BJ (cell line): Measurements from ENCODE around the gene ARSD. TPM values are rescaled to one million over a fixed set of nuclear protein-coding genes. Genes with fewer than 3 reads are reported as not detected.
"Not testable (repeated sequence)": the region's sequence is repeated elsewhere in the genome, so short reads cannot be mapped to it uniquely, and the experiment has no call there.

Experiments used
- CTCF ChIA-PET: fragments of 350-600 bp; formaldehyde crosslinking; extraction: SDS; loops from one replicate; lab custom pipeline; 2021; ENCODE audit warnings: antibody characterized with exemption, inconsistent platforms; lab: Yijun Ruan, JAX
- POLR2A ChIA-PET: fragments of 300-600 bp; sonication (Branson Sonifier 250); formaldehyde crosslinking; extraction: SDS; loops from one replicate; lab custom pipeline; 2021; ENCODE audit warnings: antibody characterized with exemption; lab: Charles Lee
- DNase-seq: peaks from one replicate; pipeline ENCODE4 v3.0.0-alpha.2; 2011; ENCODE audit warnings: low read depth
- H3K27me3 ChIP-seq: 2 replicates; pipeline ENCODE4 v1.6.0; 2011; ENCODE audit warnings: low read length; ENCODE audit not compliant: control insufficient read depth, insufficient read depth
- H3K36me3 ChIP-seq: 2 replicates; pipeline ENCODE4 v1.5.1; 2011; ENCODE audit warnings: low read length; ENCODE audit not compliant: control insufficient read depth, insufficient read depth
- H3K4me3 ChIP-seq: 2 replicates; pipeline ENCODE4 v1.5.1; 2011; ENCODE audit warnings: low read depth, mild to moderate bottlenecking, control low read depth, low read length
- polyA minus RNA-seq: library from RNA; depleted of rRNA, polyadenylated mRNA; stranded (reverse); fragments of >200 nt; gene quantifications from 2 replicates; pipeline ENCODE4 v1.2.3, GENCODE V29; 2011; rRNA and poly(A)+ RNA removed
- polyA plus RNA-seq: library from polyadenylated mRNA; depleted of rRNA; stranded (reverse); fragments of >200 nt; gene quantifications from 2 replicates; pipeline ENCODE4 v1.2.3, GENCODE V29; 2011; rRNA removed
- TF ChIP-seq, protein P1 (sequence below): IDR thresholded peaks from 2 replicates; pipeline ENCODE4 v1.5.1; 2011; ENCODE audit warnings: low read depth, mild to moderate bottlenecking, control low read depth, inconsistent platforms, low read length, moderate library complexity; ENCODE audit not compliant: insufficient read depth

ARSD gene, protein sequence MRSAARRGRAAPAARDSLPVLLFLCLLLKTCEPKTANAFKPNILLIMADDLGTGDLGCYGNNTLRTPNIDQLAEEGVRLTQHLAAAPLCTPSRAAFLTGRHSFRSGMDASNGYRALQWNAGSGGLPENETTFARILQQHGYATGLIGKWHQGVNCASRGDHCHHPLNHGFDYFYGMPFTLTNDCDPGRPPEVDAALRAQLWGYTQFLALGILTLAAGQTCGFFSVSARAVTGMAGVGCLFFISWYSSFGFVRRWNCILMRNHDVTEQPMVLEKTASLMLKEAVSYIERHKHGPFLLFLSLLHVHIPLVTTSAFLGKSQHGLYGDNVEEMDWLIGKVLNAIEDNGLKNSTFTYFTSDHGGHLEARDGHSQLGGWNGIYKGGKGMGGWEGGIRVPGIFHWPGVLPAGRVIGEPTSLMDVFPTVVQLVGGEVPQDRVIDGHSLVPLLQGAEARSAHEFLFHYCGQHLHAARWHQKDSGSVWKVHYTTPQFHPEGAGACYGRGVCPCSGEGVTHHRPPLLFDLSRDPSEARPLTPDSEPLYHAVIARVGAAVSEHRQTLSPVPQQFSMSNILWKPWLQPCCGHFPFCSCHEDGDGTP
- polyA plus RNA-seq = 12.0 and 12.6 TPM in 2 replicates
- 13.2 and 13.8 TPM in 2 replicates for polyA minus RNA-seq

DNA sequence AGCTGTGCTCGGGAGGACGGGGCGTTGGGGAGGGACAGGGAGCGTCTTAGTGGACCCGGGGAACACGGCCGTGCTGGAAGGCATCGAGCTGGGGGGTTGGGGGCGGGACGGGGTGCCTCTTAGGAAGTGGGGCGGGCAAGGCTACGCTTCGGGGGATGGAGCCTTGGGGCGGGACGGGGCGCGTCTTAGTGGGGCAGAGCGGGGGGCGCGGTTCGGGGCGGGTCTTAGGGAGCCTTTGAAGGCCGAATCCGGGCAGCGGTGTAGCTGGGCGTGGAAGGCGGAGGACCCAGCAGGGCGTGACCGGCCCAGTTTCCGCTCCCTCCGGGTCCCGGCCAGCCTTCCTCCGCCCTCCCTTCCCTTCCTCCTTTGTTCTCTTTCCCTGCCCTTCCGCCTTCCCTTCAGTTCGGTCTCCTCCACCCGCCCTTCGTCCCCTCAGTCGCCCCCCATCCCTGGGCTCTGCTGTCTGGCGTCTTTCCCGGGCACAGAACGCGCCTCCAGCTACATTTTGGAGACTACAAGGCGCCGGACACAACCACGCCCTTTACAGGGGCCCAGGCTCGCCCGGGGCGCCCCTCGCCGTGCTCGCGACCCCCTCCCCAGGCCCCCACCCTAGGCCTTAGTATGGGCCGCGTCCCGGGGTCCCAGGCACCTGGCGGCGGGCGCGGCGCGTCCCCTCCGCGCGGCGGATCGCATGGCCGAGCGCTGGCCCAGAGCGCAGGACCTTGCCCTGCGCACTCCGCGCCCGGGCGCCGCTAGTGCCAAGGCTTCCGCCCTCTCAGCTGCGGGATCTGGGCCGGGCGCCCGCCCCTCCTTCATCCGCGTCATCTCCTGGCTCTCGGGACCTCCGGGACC lies at the start of gene ARSD:
Gene ARSD (minus strand): TSS at position 757 of the 852 bp plus-strand sequence. CDS start 64 bp downstream, at position 693.
- Histone ChIP-seq H3K36me3 (peaks cover 2% of the 10 kb centered on the region), H3K27me3 (no peaks in the 10 kb centered on the region), H3K4me3 (peak within 1 kb of the TSS; percentile 62)
- ChIA-PET POLR2A (interaction anchor here (0.5 kb wide), 1 partner anchor 51 kb away, joined by 3 read pairs; no protein-coding TSS in a partner anchor), CTCF (interaction anchor here (1.2 kb wide), 1 partner anchor 15 kb away, joined by 3 read pairs; no protein-coding TSS in a partner anchor)
- peak; percentile 42 for DNase-seq
- TF ChIP-seq, protein P1, sequence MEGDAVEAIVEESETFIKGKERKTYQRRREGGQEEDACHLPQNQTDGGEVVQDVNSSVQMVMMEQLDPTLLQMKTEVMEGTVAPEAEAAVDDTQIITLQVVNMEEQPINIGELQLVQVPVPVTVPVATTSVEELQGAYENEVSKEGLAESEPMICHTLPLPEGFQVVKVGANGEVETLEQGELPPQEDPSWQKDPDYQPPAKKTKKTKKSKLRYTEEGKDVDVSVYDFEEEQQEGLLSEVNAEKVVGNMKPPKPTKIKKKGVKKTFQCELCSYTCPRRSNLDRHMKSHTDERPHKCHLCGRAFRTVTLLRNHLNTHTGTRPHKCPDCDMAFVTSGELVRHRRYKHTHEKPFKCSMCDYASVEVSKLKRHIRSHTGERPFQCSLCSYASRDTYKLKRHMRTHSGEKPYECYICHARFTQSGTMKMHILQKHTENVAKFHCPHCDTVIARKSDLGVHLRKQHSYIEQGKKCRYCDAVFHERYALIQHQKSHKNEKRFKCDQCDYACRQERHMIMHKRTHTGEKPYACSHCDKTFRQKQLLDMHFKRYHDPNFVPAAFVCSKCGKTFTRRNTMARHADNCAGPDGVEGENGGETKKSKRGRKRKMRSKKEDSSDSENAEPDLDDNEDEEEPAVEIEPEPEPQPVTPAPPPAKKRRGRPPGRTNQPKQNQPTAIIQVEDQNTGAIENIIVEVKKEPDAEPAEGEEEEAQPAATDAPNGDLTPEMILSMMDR = no peak

DNA sequence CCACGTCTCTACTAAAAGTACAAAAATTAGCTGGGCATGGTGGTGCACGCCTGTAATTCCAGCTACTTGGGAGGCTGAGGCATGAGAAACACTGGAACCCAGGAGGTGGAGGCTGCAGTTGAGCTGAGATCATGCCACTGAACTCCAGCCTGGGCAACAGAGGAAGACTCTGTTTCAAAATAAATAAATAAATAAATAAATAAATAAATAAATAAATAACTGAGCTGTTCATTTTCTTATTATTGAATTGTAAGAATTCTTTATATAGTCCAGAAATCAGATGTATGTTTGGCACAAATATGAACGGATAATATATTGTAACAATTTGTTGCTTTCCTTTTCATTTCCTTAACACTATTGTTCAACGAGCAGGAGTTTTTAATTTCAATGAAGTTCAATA lies 49.5 kb upstream of the ARSD start:
- H3K4me3 ChIP-seq, DNase-seq, H3K27me3 ChIP-seq, CTCF ChIA-PET, POLR2A ChIA-PET, H3K36me3 ChIP-seq: not testable (repeated sequence)

DNA sequence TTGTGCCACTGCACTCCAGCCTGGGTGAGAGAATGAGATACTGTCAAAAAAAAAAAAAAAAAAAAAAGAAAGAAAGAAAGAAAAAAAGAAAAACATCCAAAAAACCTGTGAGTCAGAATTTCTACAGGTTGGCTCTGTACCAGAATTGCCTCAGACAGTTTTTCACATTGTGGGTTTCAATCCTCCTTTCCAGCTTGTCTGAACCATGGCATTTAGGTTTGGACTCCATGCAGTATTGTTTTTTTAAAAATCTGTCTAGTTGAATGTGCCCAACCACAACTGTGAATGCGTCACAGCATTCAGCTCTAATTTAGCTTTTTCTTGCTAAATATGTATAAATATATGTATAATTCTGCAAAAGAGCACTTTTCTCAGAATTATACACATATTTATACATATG lies 45.8 kb upstream of the ARSD start:
- ChIA-PET POLR2A (no interaction called here), CTCF (no interaction called here)
- no peaks in the 10 kb centered on the region for H3K36me3 ChIP-seq
- no peaks in the 10 kb centered on the region for H3K27me3 ChIP-seq
- TF ChIP-seq, protein P1 = no peak
- no peak for DNase-seq
- H3K4me3 ChIP-seq = no peak overlapping the region

DNA sequence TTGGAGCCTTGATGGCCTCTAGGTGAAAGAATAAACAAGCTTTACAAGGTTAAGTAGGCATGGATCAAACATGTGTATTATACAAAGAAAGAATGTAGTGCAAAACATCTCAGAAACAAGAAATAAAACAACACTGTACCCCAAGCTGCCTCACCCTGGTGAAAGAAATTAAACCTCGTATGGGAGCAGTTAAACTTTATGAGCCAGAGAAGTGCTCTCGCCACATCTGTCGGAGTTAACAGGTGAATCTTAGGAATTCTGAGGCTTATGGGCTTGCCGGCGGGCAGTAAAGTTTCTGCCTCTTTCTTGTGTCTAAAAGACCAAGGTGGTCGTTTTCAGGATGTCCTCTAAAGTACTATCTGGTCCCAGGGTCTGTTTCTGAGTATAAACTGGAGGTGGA lies 43.3 kb upstream of the ARSD start:
- Histone ChIP-seq H3K4me3 (no peak overlapping the region), H3K36me3 (no peaks in the 10 kb centered on the region), H3K27me3 (no peaks in the 10 kb centered on the region)
- ChIA-PET POLR2A (no interaction called here), CTCF (no interaction called here)
- no peak for DNase-seq
- TF ChIP-seq, protein P1 = no peak

DNA sequence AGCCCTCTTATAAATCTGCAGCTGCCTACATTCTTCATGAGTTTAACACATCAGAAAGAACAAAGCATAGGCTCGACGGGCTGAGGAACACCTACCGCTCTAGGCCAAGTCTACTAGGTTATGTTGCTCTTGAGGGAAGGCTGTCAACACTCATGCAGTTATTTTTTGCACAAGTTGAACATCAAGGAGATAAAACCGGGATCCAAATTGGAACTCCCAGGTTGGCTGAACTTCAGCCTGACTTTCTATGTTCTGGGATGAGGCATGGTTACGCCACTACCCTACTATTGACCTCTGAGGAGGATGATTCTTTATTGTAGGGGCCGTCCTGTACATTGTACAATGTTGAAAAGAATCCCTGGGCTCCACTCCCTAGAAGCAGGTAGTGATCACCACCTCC lies 39.9 kb upstream of the ARSD start:
- TF ChIP-seq, protein P1 = no peak
- no peak for DNase-seq
- Histone ChIP-seq H3K4me3 (no peak overlapping the region), H3K36me3 (no peaks in the 10 kb centered on the region), H3K27me3 (no peaks in the 10 kb centered on the region)
- POLR2A ChIA-PET = no interaction called here
- CTCF ChIA-PET = no interaction called here
